ENCODE results near the gene SHBG.

Gene SHBG

DNA sequence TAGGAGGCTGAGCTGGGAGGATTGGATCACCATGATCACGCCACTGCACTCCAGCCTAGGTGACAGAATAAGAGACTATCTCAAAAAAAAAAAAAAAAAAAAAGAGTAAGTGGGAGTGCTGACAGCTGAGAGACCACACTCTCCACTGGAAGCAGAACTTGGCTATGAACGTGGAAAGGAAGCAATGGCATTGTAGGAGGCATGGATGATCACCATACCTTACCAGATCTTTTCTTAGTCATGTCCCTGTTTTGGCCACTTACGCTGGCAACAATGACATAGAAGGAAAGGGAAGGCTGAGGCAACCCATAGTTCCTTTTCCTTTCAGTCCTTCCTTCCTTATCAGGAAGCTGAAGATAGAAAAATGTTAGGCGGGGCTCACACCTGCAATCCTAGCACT, 17.1 kb downstream of the SHBG start:
- no peak for FAIRE-seq

DNA sequence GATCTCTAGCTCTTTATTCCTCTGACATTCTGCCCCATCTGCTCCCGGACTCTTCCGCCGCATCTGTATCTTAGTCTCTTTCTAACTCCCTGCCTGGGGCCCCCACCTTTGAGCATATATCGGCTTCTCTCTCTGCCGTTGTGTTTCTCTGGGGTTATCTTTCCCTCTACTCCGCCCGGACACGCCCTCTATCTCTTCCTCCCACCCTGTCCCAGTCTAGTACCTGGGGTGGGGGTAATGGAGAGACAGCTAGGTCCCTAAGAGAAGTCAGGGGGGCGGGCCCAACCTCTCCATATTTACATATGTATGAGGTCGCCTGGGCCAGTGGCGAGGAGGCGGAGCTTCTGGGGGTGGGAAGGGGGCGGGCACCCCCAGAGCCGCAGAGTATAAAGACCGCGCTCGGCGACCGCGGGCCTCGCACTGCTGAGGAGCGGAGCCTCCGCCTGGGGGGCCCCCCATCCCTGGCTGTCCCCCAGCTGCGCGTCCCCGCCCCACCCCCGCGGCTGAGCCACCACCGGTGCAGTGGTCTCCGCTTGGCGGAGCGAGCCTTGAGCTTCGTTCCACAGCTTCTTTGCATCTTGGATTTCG, 20.7 kb downstream of the SHBG start, which contains the start of gene ATP1B2:
Gene ATP1B2 (plus strand): TSS at position 418 of the 588 bp plus-strand sequence. CDS start 593 bp downstream, outside the sequence.
- FAIRE-seq, result no peak

DNA sequence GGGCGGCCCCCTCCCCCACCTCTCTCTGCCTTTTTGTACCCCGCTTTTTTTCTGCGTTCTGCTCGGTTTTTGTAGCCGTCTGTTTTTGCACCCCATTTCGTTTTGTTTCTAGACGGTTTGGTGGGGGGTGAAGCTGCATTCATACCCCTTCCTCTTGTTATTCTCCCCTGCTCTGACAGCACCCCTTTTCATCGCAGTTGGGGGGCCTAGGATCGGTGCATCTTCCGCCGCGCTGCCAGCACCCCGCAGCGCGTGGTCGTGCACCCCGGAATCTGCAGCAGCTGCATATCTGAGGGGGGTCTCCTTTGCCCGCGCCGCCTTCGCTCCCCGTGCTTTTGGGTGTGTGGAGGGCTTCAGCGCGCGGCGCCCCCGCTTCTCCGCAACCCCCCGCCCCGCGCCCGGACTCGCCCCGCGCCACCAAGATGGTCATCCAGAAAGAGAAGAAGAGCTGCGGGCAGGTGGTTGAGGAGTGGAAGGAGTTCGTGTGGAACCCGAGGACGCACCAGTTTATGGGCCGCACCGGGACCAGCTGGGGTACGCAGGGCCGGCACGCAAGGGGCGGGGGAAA, 21.2 kb downstream of the SHBG start:
- FAIRE-seq, result no peak

DNA sequence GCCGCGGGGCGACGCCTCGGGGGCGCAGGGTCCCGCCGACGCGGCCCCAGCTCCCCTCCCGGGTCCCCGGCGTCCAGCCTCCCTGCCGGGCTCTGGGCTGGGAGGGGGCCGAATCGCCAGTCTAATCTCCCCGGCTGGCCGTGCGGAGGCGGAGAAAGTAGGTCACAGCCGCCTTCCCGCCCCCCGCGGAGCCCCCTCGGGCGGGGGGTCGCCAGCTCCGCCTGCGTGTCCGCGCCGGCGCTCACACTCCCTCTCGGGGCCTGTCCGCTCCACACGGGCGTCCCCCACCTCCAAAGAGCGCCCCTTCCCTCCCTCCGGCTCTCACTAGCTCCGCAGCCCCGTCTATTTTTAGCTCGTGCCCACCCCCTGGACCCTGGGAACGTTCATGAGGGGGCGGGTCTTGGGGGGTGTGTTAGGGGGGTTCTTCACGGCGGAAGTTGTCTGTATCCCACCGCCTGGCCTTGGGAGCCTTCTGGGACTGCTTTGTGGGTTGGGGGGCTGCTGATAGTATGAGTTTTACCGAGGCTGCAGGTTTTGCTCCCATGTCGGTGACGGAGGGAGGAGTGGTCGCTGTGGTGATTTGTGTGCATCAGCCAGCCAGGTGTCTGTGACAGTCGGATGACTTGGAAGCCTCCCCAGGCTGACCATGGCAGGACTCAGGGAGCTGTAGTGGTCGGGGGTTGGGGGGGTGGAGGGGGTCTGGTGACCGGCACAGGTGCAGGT, 21.9 kb downstream of the SHBG start:
- FAIRE-seq, result no peak

DNA sequence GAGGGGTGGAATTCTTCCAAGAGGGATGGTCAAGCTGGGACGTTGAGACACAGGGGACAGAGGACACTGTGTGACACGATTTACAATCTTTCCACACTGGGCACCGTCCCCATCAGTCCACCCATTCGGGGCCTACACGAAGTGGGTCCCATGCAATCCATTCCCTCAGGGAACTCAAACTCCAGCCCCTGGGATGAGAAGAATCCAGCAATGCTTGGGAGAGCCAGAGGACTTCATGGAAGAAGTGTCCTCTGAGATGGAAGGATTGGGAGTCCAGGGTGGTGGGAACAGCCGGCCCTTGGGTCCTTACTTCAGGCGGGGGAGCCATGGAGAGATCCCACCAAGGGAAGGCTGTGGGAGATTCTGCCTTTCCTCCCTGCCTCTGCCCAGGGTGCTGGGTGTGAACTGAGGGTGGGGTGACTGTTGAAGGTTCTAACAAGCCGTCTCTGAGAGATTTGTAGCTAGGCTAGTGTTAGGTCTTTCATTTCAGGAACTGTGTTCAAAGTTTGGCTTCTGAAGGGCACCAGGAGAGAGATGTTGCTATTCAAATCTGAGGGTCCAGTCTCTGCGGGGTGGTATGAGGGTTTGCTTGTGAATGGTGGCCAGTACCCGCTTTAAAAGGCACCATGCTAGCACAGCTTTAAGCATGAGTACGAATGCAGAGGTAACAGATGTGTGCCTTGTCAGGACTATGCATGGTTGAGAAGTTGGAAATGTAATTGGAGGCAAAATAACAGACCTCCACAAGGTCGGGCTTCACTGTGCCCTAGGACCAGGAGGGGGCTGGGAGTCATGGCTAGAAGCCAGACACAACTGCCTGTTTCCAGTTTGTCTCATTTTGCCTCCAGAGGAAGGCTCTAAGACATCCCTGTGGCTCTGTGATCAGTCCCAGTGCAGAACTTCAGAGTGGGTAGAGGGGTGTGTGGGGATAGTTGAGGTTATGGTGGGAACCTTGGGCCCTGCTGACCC, 22.7 kb downstream of the SHBG start:
- no peak for FAIRE-seq

DNA sequence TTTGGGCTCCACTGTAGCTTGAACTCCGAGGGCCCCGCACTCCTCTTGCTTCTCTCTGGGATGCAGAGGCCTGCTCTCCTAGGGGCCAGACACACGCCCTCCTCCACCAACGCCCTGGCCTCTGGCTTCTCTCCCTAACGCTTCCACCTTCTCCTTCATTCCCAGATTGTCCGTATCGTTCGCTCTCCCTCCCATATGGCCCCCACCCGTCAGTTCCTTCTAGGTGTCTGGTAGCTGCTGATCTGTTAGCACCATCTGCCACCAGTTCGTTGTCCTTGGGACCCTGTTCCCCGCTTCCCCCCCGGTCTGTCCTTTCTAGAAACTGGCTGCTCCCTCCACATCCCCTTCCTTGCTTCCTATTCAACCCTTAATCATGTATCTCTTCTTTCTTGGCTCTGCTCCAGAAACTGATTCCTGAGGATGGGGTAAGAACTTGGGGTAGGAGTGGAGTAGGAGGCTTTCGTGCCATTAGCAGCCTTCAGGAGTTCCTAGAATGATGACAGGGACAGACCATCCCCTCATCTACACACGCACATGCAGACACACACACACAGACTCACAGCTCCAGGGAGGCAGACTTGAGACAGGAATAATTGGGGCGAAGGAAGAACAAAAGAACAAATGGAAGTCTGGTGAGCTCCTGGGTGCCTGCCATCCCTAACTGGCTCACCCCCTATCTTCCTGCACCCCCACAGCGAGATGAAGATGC, 25.1 kb downstream of the SHBG start:
- no peak for FAIRE-seq

DNA sequence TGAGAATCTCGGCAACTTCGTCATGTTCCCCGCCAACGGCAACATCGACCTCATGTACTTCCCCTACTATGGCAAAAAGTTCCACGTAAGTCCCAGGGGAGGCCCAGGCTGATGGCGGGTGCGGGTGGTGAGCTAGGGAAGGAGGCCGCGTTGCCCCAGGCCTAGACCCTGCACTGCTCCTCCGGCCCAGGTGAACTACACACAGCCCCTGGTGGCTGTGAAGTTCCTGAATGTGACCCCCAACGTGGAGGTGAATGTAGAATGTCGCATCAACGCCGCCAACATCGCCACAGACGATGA, 25.6 kb downstream of the SHBG start:
- no peak for FAIRE-seq

DNA sequence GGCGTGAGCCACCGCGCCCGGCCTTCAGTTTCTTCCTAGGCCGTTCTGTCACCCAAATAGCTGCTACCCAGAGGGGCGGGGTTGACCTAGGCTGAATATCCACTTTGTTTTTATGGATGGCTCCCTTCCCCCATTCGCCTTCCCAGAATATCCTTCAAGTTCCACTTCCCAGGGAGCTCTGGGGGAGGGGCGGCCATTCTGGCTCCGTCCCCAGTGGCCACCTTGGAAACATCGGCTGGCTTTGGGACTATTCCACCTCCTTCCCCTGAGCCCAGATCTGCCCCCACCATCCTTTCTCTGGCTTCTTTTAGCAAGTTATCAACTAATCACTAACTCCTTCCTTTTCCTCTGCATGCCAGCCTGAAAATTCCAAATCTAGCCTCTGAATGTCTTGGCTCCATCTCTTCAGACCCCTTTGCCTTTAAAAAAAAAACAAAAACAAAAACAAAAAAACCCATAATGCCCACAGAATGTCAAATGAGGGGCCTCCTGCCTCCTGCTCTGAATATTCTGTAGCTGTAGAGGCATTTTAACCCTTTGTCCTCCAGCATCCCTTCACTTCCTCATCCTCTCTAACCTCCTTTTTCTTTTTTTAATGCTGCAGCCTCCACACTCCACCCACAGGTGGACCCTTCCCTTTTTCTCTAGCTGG, 27.1 kb downstream of the SHBG start:
- no peak for FAIRE-seq

DNA sequence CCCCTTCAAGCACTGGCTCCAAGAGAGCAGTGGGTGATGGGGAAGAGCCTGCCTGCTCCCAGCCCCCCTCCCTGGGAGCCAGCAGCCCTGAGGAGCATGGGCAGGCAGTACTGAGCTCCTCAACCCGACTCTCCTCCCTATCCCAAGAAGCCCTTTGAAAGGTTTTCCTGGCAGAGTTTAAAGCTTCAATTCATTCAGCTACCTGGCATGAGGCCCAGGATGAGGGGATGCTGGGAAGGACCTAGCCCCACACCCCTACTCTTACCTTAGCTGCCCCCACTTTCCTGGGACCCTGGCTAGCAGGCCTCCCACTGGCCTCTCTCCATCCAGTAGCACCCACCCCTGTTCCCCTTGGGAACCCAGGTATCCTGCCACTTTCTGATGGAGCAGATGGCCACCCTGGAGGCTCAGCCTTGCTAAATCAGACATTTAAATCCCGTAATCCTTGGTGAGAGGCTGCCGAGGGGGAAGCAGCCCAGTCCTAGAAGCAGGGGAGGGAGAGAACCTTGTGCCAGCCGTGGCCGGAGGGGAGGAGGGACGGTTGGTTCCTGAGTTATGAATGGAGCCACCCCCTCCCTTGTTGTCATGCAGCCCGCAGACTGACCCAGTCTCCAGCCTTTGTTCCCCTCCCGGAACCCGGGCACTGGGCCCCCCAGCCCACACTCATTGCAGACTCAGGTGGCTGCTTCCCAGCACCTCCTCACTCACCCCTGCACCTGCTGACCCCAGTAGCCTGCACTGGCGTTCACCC, 37.9 kb downstream of the SHBG start:
- no peak for FAIRE-seq

DNA sequence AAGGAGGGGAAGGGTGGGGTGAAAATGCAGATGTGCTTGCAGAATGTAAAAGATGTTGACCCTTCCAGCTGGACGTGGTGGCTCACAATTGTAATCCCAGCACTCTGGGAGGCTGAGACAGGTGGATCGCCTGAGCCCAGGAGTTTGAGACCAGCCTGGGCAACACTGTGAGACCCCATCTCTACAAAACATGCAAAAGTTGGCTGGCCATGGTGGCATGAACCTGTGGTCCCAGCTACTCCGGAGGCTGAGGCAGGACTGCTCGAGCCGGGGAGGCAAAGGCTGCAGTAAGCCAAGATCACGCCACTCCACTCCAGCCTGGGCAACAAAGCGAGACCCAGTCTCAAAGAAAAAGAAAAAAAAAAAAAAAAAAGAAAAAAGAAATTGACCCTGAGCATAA, 38.5 kb downstream of the SHBG start:
- FAIRE-seq, result no peak

DNA sequence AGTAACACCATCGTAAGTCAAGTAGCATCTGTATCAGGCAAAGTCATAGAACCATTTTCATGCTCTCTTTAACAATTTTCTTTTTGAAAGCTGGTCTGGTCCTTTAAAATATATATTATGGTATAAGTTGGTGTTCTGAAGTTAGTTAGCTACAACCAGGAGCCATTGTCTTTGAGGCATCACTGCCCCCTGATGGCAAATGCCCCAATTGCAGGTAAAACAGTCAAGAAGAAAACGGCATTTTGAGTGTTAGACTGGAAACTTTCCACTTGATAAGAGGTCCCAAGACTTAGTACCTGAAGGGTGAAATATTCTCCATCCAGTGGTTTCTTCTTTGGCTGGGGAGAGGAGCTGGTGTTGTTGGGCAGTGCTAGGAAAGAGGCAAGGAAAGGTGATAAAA, 43.3 kb downstream of the SHBG start:
- no peak for FAIRE-seq

DNA sequence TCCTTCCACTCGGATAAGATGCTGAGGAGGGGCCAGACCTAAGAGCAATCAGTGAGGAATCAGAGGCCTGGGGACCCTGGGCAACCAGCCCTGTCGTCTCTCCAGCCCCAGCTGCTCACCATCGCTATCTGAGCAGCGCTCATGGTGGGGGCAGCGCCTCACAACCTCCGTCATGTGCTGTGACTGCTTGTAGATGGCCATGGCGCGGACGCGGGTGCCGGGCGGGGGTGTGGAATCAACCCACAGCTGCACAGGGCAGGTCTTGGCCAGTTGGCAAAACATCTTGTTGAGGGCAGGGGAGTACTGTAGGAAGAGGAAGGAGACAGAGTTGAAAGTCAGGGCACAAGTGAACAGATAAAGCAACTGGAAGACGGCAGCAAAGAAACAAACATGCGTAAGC, 45.0 kb downstream of the SHBG start:
- FAIRE-seq, result no peak

DNA sequence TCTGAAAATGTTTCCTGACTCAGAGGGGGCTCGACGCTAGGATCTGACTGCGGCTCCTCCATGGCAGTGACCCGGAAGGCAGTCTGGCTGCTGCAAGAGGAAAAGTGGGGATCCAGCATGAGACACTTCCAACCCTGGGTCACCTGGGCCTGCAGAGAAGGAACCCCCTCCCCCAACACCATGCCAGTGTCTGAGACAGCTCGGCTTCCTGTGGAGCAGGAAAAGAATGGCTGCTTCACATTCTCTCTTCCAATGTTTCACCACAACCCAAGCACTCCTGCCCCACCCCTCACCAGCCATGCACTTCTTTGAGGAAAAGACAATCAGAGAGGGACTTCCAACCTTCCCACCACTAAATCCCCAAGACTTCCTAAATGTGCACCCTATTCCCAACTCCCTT, 46.6 kb downstream of the SHBG start:
- no peak for FAIRE-seq

DNA sequence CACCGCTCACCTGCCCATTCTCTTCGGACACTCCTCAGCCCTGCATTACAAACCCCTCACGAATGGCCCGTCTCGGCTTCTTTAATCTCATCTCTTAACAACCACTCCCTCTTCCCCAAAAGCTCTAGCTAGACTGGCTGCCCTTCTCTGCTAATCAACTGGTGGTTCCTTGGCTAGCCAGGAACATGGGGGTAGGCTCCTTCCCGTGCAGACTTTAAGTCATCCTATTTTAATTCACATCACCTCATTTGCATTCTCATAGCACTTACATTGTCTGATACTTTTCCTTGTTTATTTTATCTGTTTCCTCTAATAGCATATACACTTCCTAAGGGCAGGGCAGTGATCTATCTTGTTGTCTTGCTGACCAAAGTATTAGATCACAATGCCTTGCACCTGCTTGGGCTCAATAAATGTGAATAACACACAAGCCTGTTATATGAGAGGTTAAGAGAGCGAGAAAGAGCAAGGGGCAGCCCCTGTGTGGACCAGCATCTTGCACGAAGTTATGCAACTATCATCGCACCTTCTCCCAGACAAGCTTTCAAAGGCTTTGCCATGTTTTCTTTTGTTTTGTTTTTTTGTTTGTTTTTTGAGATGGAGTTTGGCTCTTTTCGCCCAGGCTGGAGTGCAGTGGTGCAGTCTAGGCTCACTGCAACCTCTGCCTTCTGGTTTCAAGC, 47.6 kb downstream of the SHBG start:
- no peak for FAIRE-seq
